ENCODE data around the gene CMTM1. TPM values are rescaled to one million over a fixed set of nuclear protein-coding genes. Genes with fewer than 3 reads are reported as not detected.

CMTM1 gene
- total RNA-seq, 1 donor from 2014 or later = 4.3 TPM

GRCh38 chr16:66572356-66572755, 6.1 kb downstream of the CMTM1 start:
- H3K27me3 ChIP-seq (ENCODE audit: control insufficient read depth, insufficient read depth, low read length) = no peaks in the 10 kb centered on the region
- no peaks in the 10 kb centered on the region for H3K36me3 ChIP-seq (ENCODE audit: control insufficient read depth, insufficient read depth, low read length)
- no peak for TF ChIP-seq CTCF (IDR thresholded peaks at IDR 0.05; ENCODE audit: insufficient read depth, low read length, poor library complexity, severe bottlenecking)
- DNase-seq (ENCODE audit: low read depth) = no peak
- H3K4me3 ChIP-seq (ENCODE audit: low read depth, low read length) = no peak overlapping the region

- peaks cover 13% of the 10 kb centered on the region for H3K27me3 ChIP-seq (ENCODE audit: control insufficient read depth, insufficient read depth, low read length)
- H3K4me3 ChIP-seq (ENCODE audit: low read depth, low read length) = no peak overlapping the region
- TF ChIP-seq CTCF (IDR thresholded peaks at IDR 0.05; ENCODE audit: insufficient read depth, low read length, poor library complexity, severe bottlenecking) = no peak
- no peaks in the 10 kb centered on the region for H3K36me3 ChIP-seq (ENCODE audit: control insufficient read depth, insufficient read depth, low read length)
- no peak for DNase-seq (ENCODE audit: low read depth)
Observed at GRCh38 chr16:66574081-66574480, 7.8 kb downstream of the CMTM1 start.

GRCh38 chr16:66574531-66574930, 8.3 kb downstream of the CMTM1 start:
- Histone ChIP-seq H3K36me3 (ENCODE audit: control insufficient read depth, insufficient read depth, low read length) (no peaks in the 10 kb centered on the region), H3K27me3 (ENCODE audit: control insufficient read depth, insufficient read depth, low read length) (peaks cover 16% of the 10 kb centered on the region), H3K4me3 (ENCODE audit: low read depth, low read length) (no peak overlapping the region)
- DNase-seq (ENCODE audit: low read depth) = no peak
- no peak for TF ChIP-seq CTCF (IDR thresholded peaks at IDR 0.05; ENCODE audit: insufficient read depth, low read length, poor library complexity, severe bottlenecking)

- no peak overlapping the region for H3K4me3 ChIP-seq (ENCODE audit: low read depth, low read length)
- TF ChIP-seq CTCF (IDR thresholded peaks at IDR 0.05; ENCODE audit: insufficient read depth, low read length, poor library complexity, severe bottlenecking) = no peak
Observed at GRCh38 chr16:66575060-66575459, 8.8 kb downstream of the CMTM1 start.

GRCh38 chr16:66576296-66576695, 10.1 kb downstream of the CMTM1 start:
- Histone ChIP-seq H3K27me3 (ENCODE audit: control insufficient read depth, insufficient read depth, low read length) (peaks cover 16% of the 10 kb centered on the region), H3K4me3 (ENCODE audit: low read depth, low read length) (no peak overlapping the region), H3K36me3 (ENCODE audit: control insufficient read depth, insufficient read depth, low read length) (no peaks in the 10 kb centered on the region)
- DNase-seq (ENCODE audit: low read depth) = no peak
- TF ChIP-seq CTCF (IDR thresholded peaks at IDR 0.05; ENCODE audit: insufficient read depth, low read length, poor library complexity, severe bottlenecking) = no peak

More at GRCh38 chr16:66575060-66575459, 8.8 kb downstream of the CMTM1 start:
- DNase-seq (ENCODE audit: low read depth) = no peak
- peaks cover 16% of the 10 kb centered on the region for H3K27me3 ChIP-seq (ENCODE audit: control insufficient read depth, insufficient read depth, low read length)
- H3K36me3 ChIP-seq (ENCODE audit: control insufficient read depth, insufficient read depth, low read length) = no peaks in the 10 kb centered on the region
